Measurements from ENCODE around the gene TDRD10. TPM values are rescaled to one million over a fixed set of nuclear protein-coding genes. Genes with fewer than 3 reads are reported as not detected.

The TDRD10 gene
- total RNA-seq, 1 experiment from 2014 or later, result 0.31 TPM

DNA sequence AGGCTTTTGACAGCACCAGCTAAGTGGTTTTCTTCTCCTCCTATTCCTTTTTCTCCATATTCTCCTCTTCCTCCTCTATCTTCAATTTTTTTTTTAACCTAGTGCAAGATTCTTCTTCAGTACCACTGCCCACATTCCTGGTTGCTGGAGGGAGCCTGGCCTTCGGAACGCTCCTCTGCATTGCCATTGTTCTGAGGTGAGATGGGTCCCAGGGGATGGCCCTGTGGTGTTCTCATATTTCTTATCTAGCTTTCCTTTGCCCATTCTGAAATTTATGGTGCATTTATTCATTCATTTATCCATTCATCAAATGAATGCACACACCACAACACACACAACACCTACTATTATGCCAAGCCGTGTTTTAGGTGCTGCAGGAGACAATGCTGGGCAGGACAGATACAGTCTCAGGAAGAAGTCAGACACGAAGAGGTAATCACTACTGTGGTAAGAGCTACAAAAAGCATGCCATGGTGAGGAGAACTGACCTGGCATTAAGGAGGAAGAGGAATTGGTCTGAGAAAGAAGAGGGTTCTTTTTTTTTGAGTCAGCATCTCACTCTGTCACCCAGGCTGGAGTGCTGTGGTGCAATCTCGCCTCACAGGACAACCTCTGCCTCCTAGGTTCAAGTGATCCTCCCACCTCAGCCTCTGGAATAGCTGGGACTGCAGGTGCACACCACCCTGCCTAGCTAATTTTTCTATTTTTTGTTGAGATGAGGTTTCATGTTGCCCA, 47.5 kb upstream of the TDRD10 start:
- H3K4me1 Mint-ChIP-seq, result no peaks in the 10 kb centered on the region
- no peaks in the 10 kb centered on the region; the same call in none of the 2 replicates for H3K27me3 Mint-ChIP-seq (ENCODE audit: low read depth)
- no peak overlapping the region; a peak in 1 of 7 replicates for H3K27ac Mint-ChIP-seq

More for the DNA sequence above, 47.5 kb upstream of the TDRD10 start:
- H2AK5ac ChIP-seq (ENCODE audit: insufficient read length, low read length), result no peak overlapping the region
- H3K18ac ChIP-seq (ENCODE audit: insufficient read length, low read depth, low read length), result no peak overlapping the region
- no peaks in the 10 kb centered on the region for H4K20me1 ChIP-seq (ENCODE audit: control insufficient read depth, insufficient read depth, insufficient read length)
- TF ChIP-seq CTCF (conservative IDR thresholded peaks at IDR 0.05), result no peak
- H4K8ac ChIP-seq (replicated peaks; ENCODE audit: insufficient read length, low read depth, low read length), result no peak overlapping the region
- H2BK5ac ChIP-seq (ENCODE audit: insufficient read length, low read length), result no peak overlapping the region
- no peak overlapping the region for H2BK20ac ChIP-seq (ENCODE audit: low read depth, low read length, poor library complexity, severe bottlenecking)
- H3K4me2 ChIP-seq (ENCODE audit: insufficient read depth, insufficient read length, low read length), result no peak overlapping the region
- no peaks in the 10 kb centered on the region for H3K4me1 ChIP-seq (ENCODE audit: insufficient read depth, low read length)
- no peak overlapping the region for H3K9ac ChIP-seq (ENCODE audit: extremely low read depth, insufficient read length, low read length)
- WGBS (ENCODE audit: extremely low coverage, insufficient read length, low lambda C conversion rate), result no CpG with 5 or more reads among the region's 5 CpGs
- no peak overlapping the region for H4K91ac ChIP-seq (ENCODE audit: insufficient read length, low read depth, low read length)
- H2BK120ac ChIP-seq (ENCODE audit: low read depth, low read length, poor library complexity, severe bottlenecking), result no peak overlapping the region
- H3K27ac ChIP-seq (ENCODE audit: insufficient read length, low read depth, low read length), result no peak overlapping the region
- H3K4me3 Mint-ChIP-seq, result no peak overlapping the region
- H2BK12ac ChIP-seq (ENCODE audit: insufficient read length, low read depth, low read length), result no peak overlapping the region
- no peak overlapping the region for H3T11ph ChIP-seq (ENCODE audit: low read length)
- no peak overlapping the region for H2BK15ac ChIP-seq (ENCODE audit: low read depth, low read length)
- no peaks in the 10 kb centered on the region for H3K79me1 ChIP-seq (ENCODE audit: insufficient read depth, low read depth, low read length, poor library complexity, severe bottlenecking)
- H3K9me3 Mint-ChIP-seq, result no peaks in the 10 kb centered on the region
- H3K4ac ChIP-seq (ENCODE audit: low read depth, low read length), result no peak overlapping the region
- no peak overlapping the region for H2AFZ ChIP-seq (ENCODE audit: low read length)
- no peaks in the 10 kb centered on the region for H3K36me3 Mint-ChIP-seq (ENCODE audit: insufficient read depth in 1 of 3, low read depth in 3 of 3)
- no peak overlapping the region for H3K56ac ChIP-seq (ENCODE audit: insufficient read length, low read depth, low read length)
- no peak overlapping the region for H3K14ac ChIP-seq (ENCODE audit: insufficient read depth, low read length)
- no peaks in the 10 kb centered on the region for H3K27me3 ChIP-seq (ENCODE audit: insufficient read depth, low read length)
- H3K23ac ChIP-seq (ENCODE audit: insufficient read length, low read depth, low read length), result no peak overlapping the region
- H4K5ac ChIP-seq (ENCODE audit: insufficient read length, low read depth, low read length), result no peak overlapping the region
- DNase-seq, result no peak
- no peaks in the 10 kb centered on the region for H3K23me2 ChIP-seq (ENCODE audit: insufficient read length, low read depth, low read length, poor library complexity, severe bottlenecking)
- no peaks in the 10 kb centered on the region for H3K79me2 ChIP-seq (ENCODE audit: insufficient read depth, low read length)
- H3K9me3 ChIP-seq (ENCODE audit: control insufficient read depth, low read depth, low read length), result no peaks in the 10 kb centered on the region
